Osteocyte (in vitro differentiated cells): Measurements from ENCODE around the gene TFAP2B. TPM values are rescaled to one million over a fixed set of nuclear protein-coding genes. Genes with fewer than 3 reads are reported as not detected.

Source experiments
- DNase-seq: peaks from one replicate; pipeline ENCODE4 v3.0.0; 2021; ENCODE audit warnings: mixed read lengths; ENCODE audit not compliant: unreplicated experiment; ENCODE audit errors: extremely low spot score
- H3K27ac Mint-ChIP-seq: one replicate; pipeline ENCODE4 v1.8.0; 2021; ENCODE audit warnings: mild to moderate bottlenecking, mixed read lengths; ENCODE audit not compliant: unreplicated experiment
- H3K27me3 Mint-ChIP-seq: one replicate; pipeline ENCODE4 v1.8.0; 2021; ENCODE audit warnings: mixed read lengths; ENCODE audit not compliant: unreplicated experiment
- H3K36me3 Mint-ChIP-seq: one replicate; pipeline ENCODE4 v1.8.0; 2021; ENCODE audit warnings: mixed read lengths; ENCODE audit not compliant: unreplicated experiment
- H3K4me1 Mint-ChIP-seq: one replicate; pipeline ENCODE4 v1.8.0; 2021; ENCODE audit warnings: mixed read lengths; ENCODE audit not compliant: unreplicated experiment
- H3K4me3 Mint-ChIP-seq: one replicate; pipeline ENCODE4 v1.8.0; 2021; ENCODE audit warnings: mild to moderate bottlenecking, moderate library complexity, mixed read lengths; ENCODE audit not compliant: unreplicated experiment
- H3K9me3 Mint-ChIP-seq: one replicate; pipeline ENCODE4 v1.8.0; 2021; ENCODE audit warnings: mixed read lengths; ENCODE audit not compliant: unreplicated experiment
- long read RNA-seq: library from polyadenylated mRNA; unstranded; transcript quantifications from one replicate; pipeline ENCODE4 v2.0.0, GENCODE V29; 2021
- total RNA-seq: library from RNA; stranded (reverse); gene quantifications from 2 replicates; pipeline ENCODE4 v1.2.1, GENCODE V29; 2021
- TF ChIP-seq, protein P1 (sequence below): fragments of 200-600 bp; sonication (generic); IDR thresholded peaks from 2 replicates; pipeline ENCODE4 v1.5.0; 2021; ENCODE audit warnings: antibody characterized with exemption, mild to moderate bottlenecking, moderate library complexity

The TFAP2B gene
- total RNA-seq, result 26.4 and 27.5 TPM in 2 replicates
- long read RNA-seq, full-length matches to known transcripts, result 5 of 14 reads
- long read RNA-seq, partial matches to known transcripts, result 3 of 14 reads
- long read RNA-seq, other reads (novel, unspliced or antisense), result 6 of 14 reads

DNA sequence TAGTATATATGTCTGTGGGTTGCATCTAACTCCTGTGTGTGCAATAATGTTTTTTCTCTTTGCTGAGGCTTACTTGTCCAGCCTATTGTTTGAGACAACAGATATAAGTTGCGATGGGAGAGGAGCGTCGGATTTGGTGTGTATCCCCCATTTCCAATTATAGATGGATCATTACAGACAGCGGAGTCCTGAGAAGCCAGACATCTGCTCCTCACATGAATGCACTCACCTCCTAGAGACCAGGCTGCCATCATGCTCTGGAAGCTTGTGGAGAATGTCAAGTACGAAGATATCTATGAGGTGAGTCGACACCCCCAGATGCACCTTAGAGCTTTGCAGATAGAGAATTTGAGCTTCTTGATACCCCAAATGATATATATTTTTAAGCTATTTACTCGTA lies at the start of gene TFAP2B:
TSS of gene TFAP2B (plus strand) at position 199 of the 400 bp plus-strand sequence. CDS start at position 220, 21 bp downstream.
- H3K36me3 Mint-ChIP-seq, result peaks cover 3% of the 10 kb centered on the region
- no peak for DNase-seq
- TF ChIP-seq, protein P1, sequence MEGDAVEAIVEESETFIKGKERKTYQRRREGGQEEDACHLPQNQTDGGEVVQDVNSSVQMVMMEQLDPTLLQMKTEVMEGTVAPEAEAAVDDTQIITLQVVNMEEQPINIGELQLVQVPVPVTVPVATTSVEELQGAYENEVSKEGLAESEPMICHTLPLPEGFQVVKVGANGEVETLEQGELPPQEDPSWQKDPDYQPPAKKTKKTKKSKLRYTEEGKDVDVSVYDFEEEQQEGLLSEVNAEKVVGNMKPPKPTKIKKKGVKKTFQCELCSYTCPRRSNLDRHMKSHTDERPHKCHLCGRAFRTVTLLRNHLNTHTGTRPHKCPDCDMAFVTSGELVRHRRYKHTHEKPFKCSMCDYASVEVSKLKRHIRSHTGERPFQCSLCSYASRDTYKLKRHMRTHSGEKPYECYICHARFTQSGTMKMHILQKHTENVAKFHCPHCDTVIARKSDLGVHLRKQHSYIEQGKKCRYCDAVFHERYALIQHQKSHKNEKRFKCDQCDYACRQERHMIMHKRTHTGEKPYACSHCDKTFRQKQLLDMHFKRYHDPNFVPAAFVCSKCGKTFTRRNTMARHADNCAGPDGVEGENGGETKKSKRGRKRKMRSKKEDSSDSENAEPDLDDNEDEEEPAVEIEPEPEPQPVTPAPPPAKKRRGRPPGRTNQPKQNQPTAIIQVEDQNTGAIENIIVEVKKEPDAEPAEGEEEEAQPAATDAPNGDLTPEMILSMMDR, result no peak
- H3K4me3 Mint-ChIP-seq, result peak within 1 kb of the TSS; percentile 85
- no peaks in the 10 kb centered on the region for H3K9me3 Mint-ChIP-seq
- H3K4me1 Mint-ChIP-seq, result peaks cover 28% of the 10 kb centered on the region
- H3K27ac Mint-ChIP-seq, result peak within 1 kb of the TSS; percentile 99
- H3K27me3 Mint-ChIP-seq, result peaks cover 4% of the 10 kb centered on the region

DNA sequence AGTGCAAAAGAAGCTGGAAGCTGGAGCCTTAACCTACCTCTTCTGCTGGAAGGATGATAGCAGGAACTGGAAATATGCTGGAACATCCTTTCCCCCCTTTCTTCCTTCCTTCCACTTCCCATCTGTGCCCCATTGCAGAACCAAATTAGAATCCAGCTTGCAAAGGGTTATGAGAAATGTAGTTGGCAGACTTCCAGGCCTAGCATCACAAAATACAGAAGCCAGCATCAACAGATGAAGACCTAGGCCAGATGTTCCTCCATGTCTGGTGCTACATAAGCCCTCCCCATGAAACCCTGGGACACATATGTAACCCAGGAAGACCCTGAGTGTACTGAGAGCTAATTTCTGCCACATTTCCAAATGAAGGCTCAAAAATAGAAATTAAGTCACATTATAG lies 40.0 kb upstream of the TFAP2B start:
- H3K9me3 Mint-ChIP-seq, result no peaks in the 10 kb centered on the region
- H3K27ac Mint-ChIP-seq, result no peak overlapping the region
- H3K4me3 Mint-ChIP-seq, result no peak overlapping the region

DNA sequence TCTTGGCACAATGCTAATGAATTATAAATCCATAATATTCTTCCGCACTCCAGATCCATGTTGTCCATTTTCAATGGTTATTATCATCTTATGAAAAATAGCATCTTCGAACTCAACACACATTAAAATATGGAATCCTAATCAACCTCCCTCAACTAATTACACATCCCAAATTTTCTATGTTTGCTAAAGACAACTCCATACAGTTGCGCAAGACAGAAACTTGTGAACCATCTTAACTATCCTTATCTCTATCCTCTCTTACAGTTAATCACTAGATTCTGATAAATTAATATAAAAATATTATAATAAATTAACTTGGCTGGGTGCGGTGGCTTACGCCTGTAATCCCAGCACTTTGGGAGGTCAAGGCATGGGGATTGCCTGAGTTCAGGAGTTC lies 38.3 kb upstream of the TFAP2B start:
- TF ChIP-seq, protein P1, result no peak
- H3K36me3 Mint-ChIP-seq, result no peaks in the 10 kb centered on the region
- no peaks in the 10 kb centered on the region for H3K9me3 Mint-ChIP-seq
- H3K4me1 Mint-ChIP-seq, result no peaks in the 10 kb centered on the region
- no peak for DNase-seq
- no peak overlapping the region for H3K27ac Mint-ChIP-seq
- no peak overlapping the region for H3K4me3 Mint-ChIP-seq
- H3K27me3 Mint-ChIP-seq, result peaks cover 10% of the 10 kb centered on the region

More for the DNA sequence above, 40.0 kb upstream of the TFAP2B start:
- Mint-ChIP-seq H3K27me3 (peaks cover 10% of the 10 kb centered on the region), H3K4me1 (no peaks in the 10 kb centered on the region), H3K36me3 (no peaks in the 10 kb centered on the region)
- TF ChIP-seq, protein P1, result no peak
- DNase-seq, result no peak

DNA sequence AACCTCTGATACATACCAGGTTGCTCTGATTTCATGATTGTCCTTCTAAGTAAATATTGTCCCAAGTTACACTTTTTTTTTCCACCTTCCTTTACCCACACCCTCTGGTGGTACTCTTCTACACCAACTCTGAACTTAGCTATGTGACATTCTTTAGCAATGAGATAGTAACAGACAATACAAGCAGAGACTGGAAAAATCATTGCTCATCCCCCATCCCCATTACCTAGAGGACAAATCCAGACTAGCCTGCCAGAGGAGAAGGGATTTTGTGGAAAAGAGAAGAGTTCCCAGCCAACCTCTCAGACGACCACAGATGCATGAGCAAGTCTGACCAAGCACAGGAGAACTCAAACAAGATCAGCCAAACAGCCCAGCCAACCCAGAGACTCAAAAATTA lies 32.8 kb upstream of the TFAP2B start:
- Mint-ChIP-seq H3K36me3 (no peaks in the 10 kb centered on the region), H3K4me3 (no peak overlapping the region), H3K27ac (no peak overlapping the region), H3K4me1 (no peaks in the 10 kb centered on the region), H3K9me3 (no peaks in the 10 kb centered on the region), H3K27me3 (peaks cover 28% of the 10 kb centered on the region)
- no peak for DNase-seq
- TF ChIP-seq, protein P1, result no peak

DNA sequence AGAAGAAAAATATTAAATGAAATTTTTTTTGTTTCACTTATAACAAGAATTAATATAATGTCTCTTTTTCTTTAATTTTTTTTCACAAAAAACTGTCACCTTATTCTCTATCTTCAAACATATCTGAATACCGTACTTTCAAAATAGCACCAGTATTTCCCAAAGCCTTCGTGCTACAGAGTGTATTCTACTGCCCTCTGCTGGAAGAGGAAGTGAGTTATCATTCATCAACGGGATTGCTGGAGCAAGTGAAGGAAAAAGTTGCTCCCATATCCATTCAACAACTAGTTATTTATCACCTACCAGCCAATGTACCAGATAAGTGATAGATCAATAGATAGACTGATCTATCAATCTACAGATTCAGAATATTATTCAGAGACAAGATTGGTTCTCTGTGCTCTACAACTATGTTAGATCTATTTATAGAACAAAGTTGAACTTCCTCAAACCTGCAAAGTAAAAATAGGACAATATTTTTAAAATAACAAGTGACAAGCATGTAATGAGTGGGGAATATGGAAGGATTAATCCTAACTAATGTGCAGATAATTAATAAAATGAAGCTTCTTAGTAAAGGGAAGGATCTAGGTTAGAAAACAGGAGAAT lies 26.7 kb upstream of the TFAP2B start:
- DNase-seq, result no peak
- Mint-ChIP-seq H3K36me3 (no peaks in the 10 kb centered on the region), H3K27ac (no peak overlapping the region), H3K27me3 (peaks cover 55% of the 10 kb centered on the region), H3K4me1 (no peaks in the 10 kb centered on the region), H3K4me3 (no peak overlapping the region), H3K9me3 (no peaks in the 10 kb centered on the region)
- TF ChIP-seq, protein P1, result peak; percentile 88
